ENCODE data around the gene HECW1. TPM values are rescaled to one million over a fixed set of nuclear protein-coding genes. Genes with fewer than 3 reads are reported as not detected.
A peak's percentile ranks its signal among the peaks of the same experiment; 100 is the strongest.

Gene HECW1
- total RNA-seq, 1 donor from 2014 or later, result 0.15 TPM

- no peaks in the 10 kb centered on the region for H3K27me3 Mint-ChIP-seq (ENCODE audit: unreplicated experiment)
- TF ChIP-seq, protein P1, sequence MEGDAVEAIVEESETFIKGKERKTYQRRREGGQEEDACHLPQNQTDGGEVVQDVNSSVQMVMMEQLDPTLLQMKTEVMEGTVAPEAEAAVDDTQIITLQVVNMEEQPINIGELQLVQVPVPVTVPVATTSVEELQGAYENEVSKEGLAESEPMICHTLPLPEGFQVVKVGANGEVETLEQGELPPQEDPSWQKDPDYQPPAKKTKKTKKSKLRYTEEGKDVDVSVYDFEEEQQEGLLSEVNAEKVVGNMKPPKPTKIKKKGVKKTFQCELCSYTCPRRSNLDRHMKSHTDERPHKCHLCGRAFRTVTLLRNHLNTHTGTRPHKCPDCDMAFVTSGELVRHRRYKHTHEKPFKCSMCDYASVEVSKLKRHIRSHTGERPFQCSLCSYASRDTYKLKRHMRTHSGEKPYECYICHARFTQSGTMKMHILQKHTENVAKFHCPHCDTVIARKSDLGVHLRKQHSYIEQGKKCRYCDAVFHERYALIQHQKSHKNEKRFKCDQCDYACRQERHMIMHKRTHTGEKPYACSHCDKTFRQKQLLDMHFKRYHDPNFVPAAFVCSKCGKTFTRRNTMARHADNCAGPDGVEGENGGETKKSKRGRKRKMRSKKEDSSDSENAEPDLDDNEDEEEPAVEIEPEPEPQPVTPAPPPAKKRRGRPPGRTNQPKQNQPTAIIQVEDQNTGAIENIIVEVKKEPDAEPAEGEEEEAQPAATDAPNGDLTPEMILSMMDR (IDR thresholded peaks at IDR 0.05; ENCODE audit: unreplicated experiment), result no peak
- no peaks in the 10 kb centered on the region for H3K4me1 Mint-ChIP-seq (ENCODE audit: unreplicated experiment)
- no peak overlapping the region for H3K27ac Mint-ChIP-seq (ENCODE audit: unreplicated experiment)
- H3K36me3 Mint-ChIP-seq (ENCODE audit: low read depth, unreplicated experiment), result no peaks in the 10 kb centered on the region
- H3K9me3 Mint-ChIP-seq (ENCODE audit: unreplicated experiment), result no peaks in the 10 kb centered on the region
- H3K4me3 Mint-ChIP-seq (ENCODE audit: unreplicated experiment), result no peak overlapping the region
- no peak for DNase-seq (ENCODE audit: low spot score)
Measured at GRCh38 chr7:43248553-43248952, 136.1 kb downstream of the HECW1 start.

DNA sequence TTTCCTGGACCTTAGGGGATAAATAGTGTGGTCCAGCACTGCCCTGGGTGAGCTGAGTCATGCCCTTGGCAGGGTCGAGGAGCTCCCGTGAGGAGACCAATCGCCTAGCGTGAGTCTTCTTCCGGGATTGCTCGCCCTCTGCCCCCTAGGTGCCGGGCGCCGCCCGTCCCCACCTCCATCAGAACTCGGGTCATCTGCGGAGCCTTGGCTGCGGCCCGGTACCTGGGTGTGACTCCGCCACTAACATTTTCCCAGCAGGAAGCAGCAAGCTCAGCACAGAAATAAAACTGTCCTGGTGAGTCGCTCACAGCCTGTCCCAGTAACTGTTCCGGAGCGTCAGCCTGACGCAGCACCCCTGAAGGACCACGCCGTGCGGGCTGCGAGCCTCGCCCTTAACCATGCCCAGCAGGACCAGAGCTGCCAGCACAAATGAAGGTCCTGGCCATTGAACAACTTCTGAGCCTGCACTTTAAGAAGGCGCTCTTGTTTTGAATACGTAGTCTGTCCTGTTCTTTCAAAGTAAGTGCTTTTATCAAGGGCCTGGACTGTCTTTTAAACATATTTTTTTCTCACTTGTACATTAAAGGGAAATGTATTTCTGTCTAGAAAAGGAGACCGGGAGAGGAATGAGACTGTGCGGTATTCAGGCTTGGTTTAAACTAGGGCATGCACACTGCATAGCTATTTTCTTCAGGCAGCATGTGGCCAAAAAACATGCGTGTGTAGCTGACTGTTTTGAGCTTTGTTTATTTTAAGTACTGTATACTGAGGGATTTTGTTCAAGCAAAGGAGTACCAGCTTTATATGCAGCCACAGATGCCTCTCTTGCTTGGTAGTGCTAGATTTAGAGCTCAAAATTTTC is 136.7 kb downstream of the HECW1 start:
- DNase-seq (ENCODE audit: low spot score), result no peak
- Mint-ChIP-seq H3K27ac (ENCODE audit: unreplicated experiment) (no peak overlapping the region), H3K9me3 (ENCODE audit: unreplicated experiment) (no peaks in the 10 kb centered on the region), H3K4me1 (ENCODE audit: unreplicated experiment) (no peaks in the 10 kb centered on the region), H3K4me3 (ENCODE audit: unreplicated experiment) (no peak overlapping the region), H3K36me3 (ENCODE audit: low read depth, unreplicated experiment) (no peaks in the 10 kb centered on the region), H3K27me3 (ENCODE audit: unreplicated experiment) (no peaks in the 10 kb centered on the region)
- TF ChIP-seq, protein P1 (IDR thresholded peaks at IDR 0.05; ENCODE audit: unreplicated experiment), result no peak

GRCh38 chr7:43249823-43250145 is 137.3 kb downstream of the HECW1 start:
- H3K27ac Mint-ChIP-seq (ENCODE audit: unreplicated experiment), result no peak overlapping the region
- H3K9me3 Mint-ChIP-seq (ENCODE audit: unreplicated experiment), result no peaks in the 10 kb centered on the region
- no peak overlapping the region for H3K4me3 Mint-ChIP-seq (ENCODE audit: unreplicated experiment)
- TF ChIP-seq, protein P1 (IDR thresholded peaks at IDR 0.05; ENCODE audit: unreplicated experiment), result no peak
- no peak for DNase-seq (ENCODE audit: low spot score)
- no peaks in the 10 kb centered on the region for H3K27me3 Mint-ChIP-seq (ENCODE audit: unreplicated experiment)
- no peaks in the 10 kb centered on the region for H3K4me1 Mint-ChIP-seq (ENCODE audit: unreplicated experiment)
- H3K36me3 Mint-ChIP-seq (ENCODE audit: low read depth, unreplicated experiment), result no peaks in the 10 kb centered on the region

- no peaks in the 10 kb centered on the region for H3K4me1 Mint-ChIP-seq (ENCODE audit: unreplicated experiment)
- no peak overlapping the region for H3K4me3 Mint-ChIP-seq (ENCODE audit: unreplicated experiment)
- no peaks in the 10 kb centered on the region for H3K9me3 Mint-ChIP-seq (ENCODE audit: unreplicated experiment)
- H3K27ac Mint-ChIP-seq (ENCODE audit: unreplicated experiment), result no peak overlapping the region
- peaks cover 3% of the 10 kb centered on the region for H3K27me3 Mint-ChIP-seq (ENCODE audit: unreplicated experiment)
- peak; percentile 68 for DNase-seq (ENCODE audit: low spot score)
- no peaks in the 10 kb centered on the region for H3K36me3 Mint-ChIP-seq (ENCODE audit: low read depth, unreplicated experiment)
- TF ChIP-seq, protein P1 (IDR thresholded peaks at IDR 0.05; ENCODE audit: unreplicated experiment), result peak; percentile 92
Measured at GRCh38 chr7:43260980-43261878, 148.8 kb downstream of the HECW1 start.
